Measurements from ENCODE around the gene M6PR. TPM values are rescaled to one million over a fixed set of nuclear protein-coding genes. Genes with fewer than 3 reads are reported as not detected.
"Not testable (repeated sequence)": the region's sequence is repeated elsewhere in the genome, so short reads cannot be mapped to it uniquely, and the experiment has no call there.

Gene M6PR
- total RNA-seq, 1 experiment from 2014 or later: 157 TPM

DNA sequence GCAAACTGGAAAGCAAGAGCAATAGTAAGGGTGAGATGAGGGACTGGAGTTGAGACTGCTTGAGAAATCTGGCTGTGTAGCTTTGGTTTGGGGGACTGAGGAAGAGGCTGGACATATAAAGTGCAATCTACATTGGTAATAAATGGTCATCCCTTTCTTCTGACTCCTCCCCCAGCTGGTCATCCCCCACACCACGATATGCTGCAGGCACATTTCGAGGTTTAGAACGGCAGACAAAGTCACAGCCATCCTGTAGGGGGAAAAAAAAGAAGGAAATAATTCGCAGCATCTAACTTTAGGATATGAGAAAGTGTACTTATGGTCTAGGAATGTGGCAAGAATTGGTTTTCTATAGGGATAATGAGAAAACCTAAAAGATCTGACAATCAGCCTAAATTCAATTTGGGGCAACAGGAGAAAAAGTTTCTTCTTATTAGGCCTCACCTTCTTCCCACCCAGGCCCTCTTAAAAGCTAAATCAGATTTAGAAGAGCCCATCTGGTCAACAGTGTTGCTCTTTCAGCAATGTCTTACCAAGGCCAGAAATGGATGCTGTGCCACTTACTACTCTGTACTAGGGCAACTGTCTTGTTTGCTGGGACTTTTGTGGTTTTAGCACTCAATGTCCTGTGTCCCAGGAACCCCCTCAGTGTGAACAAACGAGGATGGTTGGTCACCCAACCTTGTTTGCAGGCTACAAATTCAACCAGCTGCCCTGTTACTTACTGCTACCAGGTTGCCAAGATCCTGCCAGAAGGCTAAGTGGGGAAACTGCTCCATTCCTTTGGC, 7.6 kb downstream of the M6PR start:
- Histone ChIP-seq H3K36me3 (peaks cover 64% of the 10 kb centered on the region), H3K4me1 (replicated peaks) (no peaks in the 10 kb centered on the region), H3K27me3 (replicated peaks) (no peaks in the 10 kb centered on the region), H3K4me3 (no peak overlapping the region), H3K27ac (no peak overlapping the region), H3K9me3 (replicated peaks) (no peaks in the 10 kb centered on the region)
- no peak for DNase-seq (ENCODE audit: low read depth in 1 of 2, low spot score in 2 of 2)

DNA sequence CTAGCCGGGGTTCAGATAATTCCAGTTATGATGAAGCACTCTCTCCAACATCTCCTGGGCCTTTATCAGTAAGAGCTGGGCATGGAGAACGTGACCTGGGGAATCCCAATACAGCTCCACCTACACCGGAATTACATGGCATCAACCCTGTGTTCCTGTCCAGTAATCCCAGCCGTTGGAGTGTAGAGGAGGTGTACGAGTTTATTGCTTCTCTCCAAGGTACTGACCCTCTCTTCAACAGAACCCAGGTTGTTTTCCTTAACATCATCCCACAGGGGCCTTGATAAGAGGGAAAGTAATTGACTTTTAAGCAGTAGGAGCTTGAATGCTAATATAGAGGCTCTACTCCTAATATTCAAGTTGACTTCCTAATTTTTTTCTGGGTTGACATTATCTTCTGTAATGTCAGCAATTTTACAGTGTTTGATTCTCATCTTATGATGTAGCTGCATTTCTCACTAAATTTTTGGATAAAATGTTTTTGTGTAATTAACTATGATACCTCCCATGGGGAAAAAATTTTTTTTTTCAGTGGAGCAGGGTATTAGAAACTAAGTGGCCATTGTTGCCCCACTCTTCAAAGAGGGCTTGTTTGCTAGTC, 11.5 kb downstream of the M6PR start:
- H3K4me3 ChIP-seq; H3K9me3 ChIP-seq (replicated peaks); H3K27ac ChIP-seq; H3K4me1 ChIP-seq (replicated peaks); DNase-seq (ENCODE audit: low read depth in 1 of 2, low spot score in 2 of 2); H3K27me3 ChIP-seq (replicated peaks): not testable (repeated sequence)
- H3K36me3 ChIP-seq: peaks cover 44% of the 10 kb centered on the region

DNA sequence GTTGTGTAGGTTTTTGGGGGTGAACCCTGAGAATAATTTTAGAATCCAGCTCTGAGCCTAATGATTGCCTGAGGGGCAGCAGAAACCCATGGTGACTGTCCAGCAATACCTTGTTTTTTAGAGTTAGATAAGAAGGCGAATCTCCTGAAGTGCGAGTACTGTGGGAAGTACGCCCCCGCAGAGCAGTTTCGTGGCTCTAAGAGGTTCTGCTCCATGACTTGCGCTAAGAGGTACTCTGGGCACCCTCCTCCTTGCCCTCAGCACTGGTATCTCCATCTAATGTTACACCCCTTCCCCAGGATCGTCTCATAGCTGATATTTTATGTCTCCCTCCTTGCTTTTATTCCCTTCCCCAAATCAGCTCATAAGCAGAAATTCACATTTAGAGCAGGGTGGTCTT, 12.7 kb downstream of the M6PR start:
- Histone ChIP-seq H3K27ac (no peak overlapping the region), H3K27me3 (replicated peaks) (no peaks in the 10 kb centered on the region), H3K4me1 (replicated peaks) (no peaks in the 10 kb centered on the region), H3K36me3 (peaks cover 34% of the 10 kb centered on the region), H3K9me3 (replicated peaks) (no peaks in the 10 kb centered on the region), H3K4me3 (no peak overlapping the region)
- no peak for DNase-seq (ENCODE audit: low read depth in 1 of 2, low spot score in 2 of 2)

DNA sequence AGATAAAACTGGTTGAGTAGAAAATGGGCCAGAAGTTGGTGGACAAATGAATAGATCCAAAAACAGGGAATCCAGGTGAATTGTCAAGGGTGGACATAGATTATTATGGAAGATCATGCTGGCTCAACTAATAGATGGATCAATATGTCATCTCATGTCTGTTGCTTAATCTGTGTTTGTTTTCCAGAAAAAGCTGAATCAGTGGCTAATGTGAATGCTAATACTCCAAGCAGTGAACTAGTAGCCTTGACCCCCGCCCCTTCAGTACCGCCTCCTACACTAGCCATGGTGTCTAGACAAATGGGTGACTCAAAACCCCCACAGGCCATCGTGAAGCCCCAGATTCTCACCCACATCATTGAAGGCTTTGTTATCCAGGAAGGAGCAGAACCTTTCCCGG, 15.4 kb downstream of the M6PR start:
- H3K4me3 ChIP-seq; H3K27me3 ChIP-seq (replicated peaks): not testable (repeated sequence)
- peaks cover 29% of the 10 kb centered on the region for H3K36me3 ChIP-seq

DNA sequence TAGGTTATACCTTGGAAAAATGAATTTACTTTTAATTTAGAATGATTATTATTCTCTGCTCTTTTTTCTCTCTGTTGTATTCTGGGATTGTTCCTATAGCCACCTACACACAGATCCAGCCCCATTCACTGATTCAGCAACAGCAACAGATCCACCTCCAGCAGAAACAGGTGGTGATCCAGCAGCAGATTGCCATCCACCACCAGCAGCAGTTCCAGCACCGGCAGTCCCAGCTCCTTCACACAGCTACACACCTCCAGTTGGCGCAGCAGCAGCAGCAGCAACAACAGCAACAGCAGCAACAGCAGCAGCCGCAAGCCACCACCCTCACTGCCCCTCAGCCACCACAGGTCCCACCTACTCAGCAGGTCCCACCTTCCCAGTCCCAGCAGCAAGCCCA, 17.0 kb downstream of the M6PR start:
- H3K27me3 ChIP-seq (replicated peaks); DNase-seq (ENCODE audit: low read depth in 1 of 2, low spot score in 2 of 2); H3K4me1 ChIP-seq (replicated peaks); H3K27ac ChIP-seq; H3K9me3 ChIP-seq (replicated peaks); H3K4me3 ChIP-seq: not testable (repeated sequence)
- peaks cover 21% of the 10 kb centered on the region for H3K36me3 ChIP-seq

More for the DNA sequence above, 15.4 kb downstream of the M6PR start:
- H3K9me3 ChIP-seq (replicated peaks); H3K27ac ChIP-seq; DNase-seq (ENCODE audit: low read depth in 1 of 2, low spot score in 2 of 2); H3K4me1 ChIP-seq (replicated peaks): not testable (repeated sequence)

DNA sequence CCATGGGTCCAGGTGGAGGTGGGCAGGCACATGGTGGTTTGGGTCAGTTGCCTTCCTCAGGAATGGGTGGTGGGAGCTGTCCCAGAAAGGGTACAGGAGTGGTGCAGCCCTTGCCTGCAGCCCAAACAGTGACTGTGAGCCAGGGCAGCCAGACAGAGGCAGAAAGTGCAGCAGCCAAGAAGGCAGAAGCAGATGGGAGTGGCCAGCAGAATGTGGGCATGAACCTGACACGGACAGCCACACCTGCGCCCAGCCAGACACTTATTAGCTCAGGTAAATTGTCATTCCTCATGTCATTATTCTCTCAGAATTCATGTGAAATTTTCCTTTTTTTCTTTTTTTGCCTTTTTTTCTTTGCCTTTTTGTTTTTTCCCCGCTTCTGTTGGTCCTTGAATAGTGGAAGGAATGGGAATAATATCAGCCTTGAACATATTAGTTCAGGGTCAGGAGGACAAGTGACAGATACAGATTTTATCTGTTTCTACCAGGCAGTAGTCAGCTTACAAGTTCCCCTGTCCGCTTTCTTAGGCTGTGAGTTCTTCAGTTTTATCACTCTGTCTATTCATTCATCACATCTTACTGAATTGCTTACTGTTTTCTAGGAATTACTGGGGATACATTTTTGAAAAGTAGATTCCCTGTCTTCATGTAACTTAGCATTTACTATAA, 18.7 kb downstream of the M6PR start:
- not testable (repeated sequence) for H3K4me3 ChIP-seq; H3K4me1 ChIP-seq (replicated peaks); H3K27ac ChIP-seq; H3K27me3 ChIP-seq (replicated peaks); H3K9me3 ChIP-seq (replicated peaks); DNase-seq (ENCODE audit: low read depth in 1 of 2, low spot score in 2 of 2)
- H3K36me3 ChIP-seq: peaks cover 16% of the 10 kb centered on the region

DNA sequence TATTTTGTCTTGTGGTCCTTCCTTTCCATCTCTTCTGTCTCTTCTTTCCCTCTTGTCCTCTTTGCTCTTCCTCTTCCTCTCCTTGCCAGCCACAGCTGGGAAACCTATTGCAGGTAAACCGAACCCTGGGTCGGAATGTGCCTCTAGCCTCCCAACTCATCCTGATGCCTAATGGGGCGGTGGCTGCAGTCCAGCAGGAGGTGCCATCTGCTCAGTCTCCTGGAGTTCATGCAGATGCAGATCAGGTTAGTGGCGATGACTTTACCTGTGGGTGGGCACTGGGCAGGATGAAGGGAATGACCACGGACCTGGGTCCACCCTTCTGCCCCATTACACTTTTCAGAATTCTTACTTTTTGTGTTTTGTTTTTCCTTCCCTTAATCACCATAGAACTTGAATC, 26.9 kb downstream of the M6PR start:
- no peaks in the 10 kb centered on the region for H3K9me3 ChIP-seq (replicated peaks)
- no peak overlapping the region for H3K4me3 ChIP-seq
- H3K36me3 ChIP-seq: peaks cover 22% of the 10 kb centered on the region
- H3K4me1 ChIP-seq (replicated peaks): no peaks in the 10 kb centered on the region
- no peak overlapping the region for H3K27ac ChIP-seq
- no peak for DNase-seq (ENCODE audit: low read depth in 1 of 2, low spot score in 2 of 2)
- no peaks in the 10 kb centered on the region for H3K27me3 ChIP-seq (replicated peaks)

DNA sequence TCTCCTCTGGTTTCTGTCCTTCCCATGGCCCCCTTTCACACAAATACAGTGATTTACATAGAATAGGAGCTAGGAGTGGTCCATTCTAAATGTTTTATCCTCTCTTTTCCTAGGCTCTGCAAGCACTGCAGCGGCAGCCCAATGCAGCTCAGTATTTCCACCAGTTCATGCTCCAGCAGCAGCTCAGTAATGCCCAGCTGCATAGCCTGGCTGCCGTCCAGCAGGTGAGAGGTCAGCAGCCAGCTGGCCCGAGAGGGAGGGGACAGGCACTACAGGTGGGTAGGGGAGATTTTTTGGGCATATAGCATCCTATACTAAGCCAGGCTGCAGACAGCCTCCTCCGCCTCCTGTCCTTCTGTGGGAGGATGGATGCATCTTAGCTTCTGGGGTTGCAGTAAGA, 29.8 kb downstream of the M6PR start:
- not testable (repeated sequence) for H3K9me3 ChIP-seq (replicated peaks); H3K4me1 ChIP-seq (replicated peaks); H3K27ac ChIP-seq; H3K27me3 ChIP-seq (replicated peaks); H3K4me3 ChIP-seq; DNase-seq (ENCODE audit: low read depth in 1 of 2, low spot score in 2 of 2)
- peaks cover 22% of the 10 kb centered on the region for H3K36me3 ChIP-seq

DNA sequence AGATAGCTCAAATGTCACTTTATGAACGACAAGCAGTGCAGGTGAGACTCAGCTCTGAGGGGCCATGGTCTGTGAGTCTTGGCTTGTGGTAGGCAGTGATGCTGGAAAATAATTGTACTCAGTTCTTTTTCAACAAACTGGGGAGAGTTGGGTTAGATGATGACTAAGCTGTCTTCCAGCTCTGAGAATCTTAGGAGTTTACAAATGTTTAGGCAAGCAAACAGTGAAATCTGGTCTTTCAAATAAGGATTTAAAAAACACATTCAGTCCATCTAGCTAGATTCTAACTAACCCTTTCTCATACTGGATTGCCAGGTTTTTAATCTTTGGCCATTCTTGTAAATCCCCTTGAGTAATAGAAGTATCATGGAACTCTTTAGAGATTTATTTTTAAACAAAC, 31.7 kb downstream of the M6PR start:
- H3K36me3 ChIP-seq: peaks cover 16% of the 10 kb centered on the region
- H3K9me3 ChIP-seq (replicated peaks): no peaks in the 10 kb centered on the region
- no peak for DNase-seq (ENCODE audit: low read depth in 1 of 2, low spot score in 2 of 2)
- H3K27ac ChIP-seq: no peak overlapping the region
- peaks cover 13% of the 10 kb centered on the region for H3K4me1 ChIP-seq (replicated peaks)
- no peaks in the 10 kb centered on the region for H3K27me3 ChIP-seq (replicated peaks)
- no peak overlapping the region for H3K4me3 ChIP-seq

DNA sequence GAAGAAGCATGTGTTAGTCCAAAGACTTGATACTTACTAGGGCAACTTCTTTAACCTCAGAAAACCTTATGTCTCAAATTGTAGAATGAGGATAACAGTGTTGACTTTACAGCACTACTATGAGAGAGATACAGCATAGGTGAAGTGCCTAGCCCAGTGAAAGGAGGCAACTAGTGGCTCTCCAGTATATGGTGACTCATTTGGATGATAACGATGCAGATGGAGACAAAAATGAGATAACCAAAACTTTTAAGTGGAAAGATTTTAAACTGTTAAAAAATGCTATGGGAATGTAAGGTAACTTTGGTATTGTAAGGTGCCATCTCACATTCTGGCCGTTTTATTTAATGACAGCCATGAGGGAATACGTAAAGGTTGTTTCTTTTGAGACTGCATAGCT, 32.4 kb downstream of the M6PR start:
- H3K27me3 ChIP-seq (replicated peaks): no peaks in the 10 kb centered on the region
- H3K27ac ChIP-seq: no peak overlapping the region
- no peak overlapping the region for H3K4me3 ChIP-seq
- peaks cover 13% of the 10 kb centered on the region for H3K4me1 ChIP-seq (replicated peaks)
- H3K9me3 ChIP-seq (replicated peaks): no peaks in the 10 kb centered on the region
- peaks cover 14% of the 10 kb centered on the region; the same call in 1 of the 2 replicates for H3K36me3 ChIP-seq
- DNase-seq (ENCODE audit: low read depth in 1 of 2, low spot score in 2 of 2): no peak

DNA sequence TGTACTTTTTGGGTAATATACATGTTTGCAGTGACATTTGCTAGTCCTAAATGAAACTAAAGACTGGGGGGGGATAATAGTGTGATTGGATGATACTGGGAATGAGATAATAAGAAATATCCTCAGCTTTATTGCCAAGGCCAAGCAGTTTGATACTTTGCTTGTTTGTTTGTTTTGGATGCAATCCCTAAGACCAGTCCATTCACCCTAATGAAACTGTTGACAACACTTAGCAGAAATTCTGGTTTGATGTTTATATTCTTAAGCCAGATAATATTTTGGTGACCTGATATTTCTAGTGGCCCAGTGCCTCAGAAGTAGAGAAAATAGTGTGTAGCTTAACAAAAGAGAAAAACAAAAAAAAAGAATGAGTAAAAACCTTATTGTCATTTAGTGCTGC, 33.3 kb downstream of the M6PR start:
- no peak overlapping the region for H3K27ac ChIP-seq
- H3K9me3 ChIP-seq (replicated peaks): no peaks in the 10 kb centered on the region
- no peak overlapping the region for H3K4me3 ChIP-seq
- peaks cover 13% of the 10 kb centered on the region for H3K4me1 ChIP-seq (replicated peaks)
- peaks cover 14% of the 10 kb centered on the region; the same call in 1 of the 2 replicates for H3K36me3 ChIP-seq
- H3K27me3 ChIP-seq (replicated peaks): no peaks in the 10 kb centered on the region
- DNase-seq (ENCODE audit: low read depth in 1 of 2, low spot score in 2 of 2): no peak

DNA sequence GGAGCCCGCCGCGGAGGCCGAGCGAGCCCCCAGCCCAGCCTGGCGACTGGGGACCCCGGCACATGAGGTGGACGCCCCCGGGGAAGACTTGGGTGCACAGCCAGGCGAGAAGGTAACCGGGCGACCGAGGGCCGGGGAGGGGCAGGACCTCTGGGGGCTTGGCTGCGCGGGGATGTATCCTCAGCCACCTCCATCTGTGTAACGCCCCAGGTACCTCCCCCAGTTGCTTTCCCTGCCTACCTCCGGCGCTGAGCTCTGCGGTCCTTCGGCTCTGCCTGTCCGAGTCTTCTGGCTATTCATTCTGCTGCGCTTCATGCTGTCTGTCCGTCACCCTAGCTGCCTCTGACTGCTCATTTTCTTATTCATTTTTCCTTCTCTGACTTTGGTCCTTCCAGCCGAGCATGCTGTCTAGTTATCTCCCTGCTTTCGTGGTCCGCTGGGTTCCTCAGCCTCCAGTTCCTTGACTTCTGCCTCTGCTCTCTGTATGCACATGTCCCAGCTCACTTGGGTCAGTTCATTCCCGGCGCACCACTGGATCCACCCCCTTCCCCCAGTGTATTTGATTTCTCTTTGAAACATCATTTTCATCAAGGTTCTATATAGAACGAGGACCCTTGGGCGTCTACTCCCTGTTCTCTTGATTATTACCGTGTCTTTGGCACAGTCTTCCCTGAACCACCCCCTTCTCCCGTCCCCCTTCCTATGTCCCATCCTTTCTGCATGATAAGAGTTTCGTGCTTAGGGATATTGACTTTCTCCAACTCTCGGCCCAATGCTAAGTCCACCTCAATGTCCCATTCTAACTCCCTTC, 34.5 kb downstream of the M6PR start:
- Histone ChIP-seq H3K36me3 (peaks cover 13% of the 10 kb centered on the region; the same call in 1 of the 2 replicates), H3K27me3 (replicated peaks) (no peaks in the 10 kb centered on the region), H3K9me3 (replicated peaks) (no peaks in the 10 kb centered on the region), H3K4me1 (replicated peaks) (peaks cover 13% of the 10 kb centered on the region), H3K27ac (no peak overlapping the region; the same call in 1 of the 2 replicates), H3K4me3 (peak overlapping the region; percentile 75)
- DNase-seq (ENCODE audit: low read depth in 1 of 2, low spot score in 2 of 2): peak; percentile 49 to 54

DNA sequence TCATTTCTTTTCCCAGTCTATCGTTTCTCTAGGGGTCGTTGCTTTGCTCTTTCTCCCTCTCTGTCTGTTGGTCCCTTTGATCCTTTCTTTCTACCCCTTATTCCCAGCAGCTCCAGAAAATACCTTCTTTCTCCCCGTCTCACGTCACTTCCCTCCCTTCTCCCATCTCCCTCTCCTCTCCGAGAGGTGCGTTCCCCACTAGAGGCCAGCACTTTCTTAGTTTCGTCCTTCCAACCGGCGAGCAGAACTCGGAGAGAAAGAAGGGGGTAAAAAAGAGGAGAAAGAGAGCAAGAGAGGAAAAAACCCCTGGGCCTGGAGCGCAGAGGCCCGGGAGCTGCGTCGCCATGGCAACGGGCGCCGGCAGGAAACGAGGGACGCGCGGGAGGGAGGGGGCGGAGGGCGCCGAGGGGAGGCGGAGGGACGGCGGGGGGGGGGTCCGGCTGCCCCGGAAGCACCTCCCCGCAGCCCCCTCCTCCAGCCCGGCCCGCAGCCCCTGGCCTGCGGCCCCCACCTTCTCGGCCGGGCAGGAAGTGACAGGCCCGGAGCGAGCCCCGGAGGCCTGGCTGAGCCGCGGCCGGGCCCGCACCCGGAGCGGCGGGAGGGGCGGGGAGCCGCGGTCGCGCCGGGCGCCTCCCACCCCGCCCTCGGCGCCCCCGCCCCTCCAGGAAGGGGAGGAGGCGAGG, 35.3 kb downstream of the M6PR start, which contains the start of gene PHC1:
Gene PHC1, plus strand, starts transcription at position 477 of the 683 bp plus-strand sequence. CDS start 3,169 bp downstream, outside the sequence.
- H3K36me3 ChIP-seq; H3K9me3 ChIP-seq (replicated peaks); H3K27me3 ChIP-seq (replicated peaks): not testable (repeated sequence)
- DNase-seq (ENCODE audit: low read depth in 1 of 2, low spot score in 2 of 2): peak; percentile 82 to 86
- H3K4me3 ChIP-seq: peak within 1 kb of the TSS; percentile 75
- H3K4me1 ChIP-seq (replicated peaks): peaks cover 13% of the 10 kb centered on the region
- peak within 1 kb of the TSS; percentile 80 for H3K27ac ChIP-seq

Data from SJSA1 (cell line).